Fibroblast of skin of abdomen (primary cell): ENCODE data around the gene SLC25A2. TPM values are rescaled to one million over a fixed set of nuclear protein-coding genes. Genes with fewer than 3 reads are reported as not detected.
"Not testable (repeated sequence)": the region's sequence is repeated elsewhere in the genome, so short reads cannot be mapped to it uniquely, and the experiment has no call there.

ENCODE experiments used
- DNase-seq: peaks from one replicate; pipeline ENCODE4 v3.0.0-alpha.2; 2013
- polyA plus RNA-seq, 2 experiments: library from polyadenylated mRNA; unstranded; fragments of 120-200 nt; gene quantifications; one replicate each; pipeline ENCODE4 v1.2.1, GENCODE V29; 2013; ENCODE audit not compliant: insufficient read length in 2 of 2

Gene SLC25A2
- not detected for polyA plus RNA-seq (2013, experiment 1 of 2; ENCODE audit: insufficient read length)
- not detected for polyA plus RNA-seq (2013, experiment 2 of 2; ENCODE audit: insufficient read length)

DNA sequence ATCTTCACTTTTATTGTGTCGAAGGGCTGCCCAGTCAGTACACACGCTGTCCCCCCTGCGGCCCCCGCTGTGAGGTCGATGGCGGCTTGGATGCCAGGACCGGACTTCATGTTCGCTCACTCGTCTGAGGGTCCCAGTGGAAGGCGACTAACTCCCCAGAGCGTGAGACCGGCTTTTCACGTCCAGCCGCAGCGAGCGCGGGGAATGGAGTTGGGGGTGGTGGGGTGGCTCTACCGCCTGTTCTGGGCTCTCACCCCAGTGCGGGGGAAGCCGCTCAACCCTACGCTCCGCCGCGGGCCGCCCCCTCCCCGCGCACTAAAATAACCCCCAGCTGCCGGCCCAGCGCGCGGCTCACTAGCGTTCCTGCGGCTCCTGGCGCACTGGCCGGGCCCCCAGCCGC, at the start of gene SLC25A2:
Gene SLC25A2, minus strand, starts transcription at position 294 of the 400 bp plus-strand sequence. Its CDS starts 184 bp downstream, at position 110.
- DNase-seq, result no peak

DNA sequence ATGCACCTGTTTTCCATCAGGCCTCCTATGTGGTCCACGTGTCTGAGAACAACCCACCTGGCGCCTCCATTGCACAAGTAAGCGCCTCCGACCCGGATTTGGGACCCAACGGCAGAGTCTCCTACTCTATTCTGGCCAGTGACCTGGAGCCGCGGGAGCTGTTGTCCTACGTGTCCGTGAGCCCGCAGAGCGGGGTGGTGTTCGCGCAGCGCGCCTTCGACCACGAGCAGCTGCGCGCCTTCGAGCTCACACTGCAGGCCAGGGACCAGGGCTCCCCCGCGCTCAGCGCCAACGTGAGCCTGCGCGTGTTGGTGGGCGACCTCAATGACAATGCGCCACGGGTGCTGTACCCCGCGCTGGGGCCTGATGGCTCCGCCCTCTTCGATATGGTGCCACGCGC, 47.7 kb upstream of the SLC25A2 start:
- no peak for DNase-seq

DNA sequence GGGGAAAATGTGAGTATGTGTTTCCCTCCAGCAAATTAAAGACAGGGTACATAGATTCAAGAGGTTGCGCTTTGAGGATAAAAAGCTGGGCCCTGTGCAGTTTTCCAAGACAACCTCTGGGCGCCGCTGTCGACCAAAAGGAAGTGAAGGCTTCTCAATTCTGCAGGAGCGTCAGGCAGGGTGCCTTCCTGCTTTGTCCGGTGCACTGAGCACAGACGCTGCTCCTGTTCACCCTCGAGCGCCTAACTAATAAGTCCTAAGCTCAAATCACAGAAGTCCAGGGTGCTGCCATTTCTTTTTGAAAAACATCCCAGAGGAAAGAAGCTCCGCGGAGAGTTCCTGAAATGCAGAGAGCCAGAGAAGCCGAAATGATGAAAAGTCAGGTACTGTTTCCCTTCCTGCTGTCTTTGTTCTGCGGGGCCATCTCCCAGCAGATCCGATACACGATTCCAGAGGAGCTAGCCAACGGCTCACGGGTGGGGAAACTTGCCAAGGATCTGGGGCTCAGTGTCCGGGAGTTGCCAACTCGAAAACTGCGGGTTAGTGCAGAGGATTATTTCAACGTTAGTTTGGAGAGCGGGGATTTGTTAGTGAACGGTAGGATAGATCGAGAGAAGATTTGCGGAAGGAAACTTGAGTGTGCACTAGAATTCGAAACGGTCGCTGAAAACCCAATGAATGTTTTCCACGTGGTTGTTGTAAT, 46.2 kb upstream of the SLC25A2 start, which contains the start of gene PCDHGB1:
Gene PCDHGB1, plus strand, starts transcription at position 183 of the 703 bp plus-strand sequence. Its CDS starts 162 bp downstream, at position 345.
- DNase-seq, result peak; percentile 51

DNA sequence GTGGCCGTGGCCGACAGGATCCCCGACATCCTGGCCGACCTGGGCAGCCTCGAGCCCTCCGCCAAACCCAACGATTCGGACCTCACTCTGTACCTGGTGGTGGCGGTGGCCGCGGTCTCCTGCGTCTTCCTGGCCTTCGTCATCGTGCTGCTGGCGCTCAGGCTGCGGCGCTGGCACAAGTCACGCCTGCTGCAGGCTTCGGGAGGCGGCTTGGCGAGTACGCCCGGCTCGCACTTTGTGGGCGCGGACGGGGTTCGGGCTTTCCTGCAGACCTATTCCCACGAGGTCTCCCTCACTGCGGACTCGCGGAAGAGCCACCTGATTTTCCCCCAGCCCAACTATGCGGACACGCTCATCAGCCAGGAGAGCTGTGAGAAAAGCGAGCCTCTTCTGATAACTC, 42.2 kb upstream of the SLC25A2 start:
- not testable (repeated sequence) for DNase-seq

DNA sequence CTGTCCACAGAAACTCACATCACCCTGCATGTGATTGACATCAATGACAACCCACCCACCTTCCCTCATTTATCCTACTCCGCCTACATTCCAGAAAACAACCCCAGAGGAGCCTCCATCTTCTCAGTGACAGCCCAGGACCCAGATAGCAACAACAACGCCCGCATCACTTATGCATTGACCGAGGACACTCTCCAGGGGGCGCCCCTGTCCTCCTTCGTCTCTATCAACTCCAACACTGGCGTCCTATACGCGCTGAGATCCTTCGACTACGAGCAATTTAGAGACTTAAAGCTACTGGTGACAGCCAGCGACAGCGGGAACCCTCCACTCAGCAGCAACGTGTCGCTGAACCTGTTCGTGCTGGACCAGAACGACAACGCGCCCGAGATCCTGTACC, 41.5 kb upstream of the SLC25A2 start:
- no peak for DNase-seq

DNA sequence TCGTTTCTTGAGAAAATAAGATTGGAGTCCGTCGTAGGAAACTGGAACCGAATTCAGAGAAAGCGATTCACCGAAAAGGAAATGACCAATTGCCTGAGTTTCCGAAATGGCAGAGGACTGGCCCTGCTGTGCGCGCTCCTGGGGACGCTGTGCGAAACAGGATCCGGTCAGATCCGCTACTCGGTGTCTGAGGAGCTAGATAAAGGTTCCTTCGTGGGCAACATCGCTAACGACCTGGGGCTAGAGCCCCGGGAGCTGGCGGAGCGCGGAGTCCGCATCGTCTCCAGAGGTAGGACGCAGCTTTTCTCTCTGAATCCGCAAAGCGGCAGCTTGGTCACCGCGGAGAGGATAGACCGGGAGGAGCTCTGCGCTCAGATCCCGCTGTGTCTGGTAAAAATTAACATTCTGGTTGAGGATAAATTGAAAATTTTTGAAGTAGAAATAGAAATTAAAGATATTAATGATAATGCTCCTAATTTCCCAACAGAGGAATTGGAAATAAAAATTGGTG, 40.2 kb upstream of the SLC25A2 start:
- DNase-seq, result no peak

DNA sequence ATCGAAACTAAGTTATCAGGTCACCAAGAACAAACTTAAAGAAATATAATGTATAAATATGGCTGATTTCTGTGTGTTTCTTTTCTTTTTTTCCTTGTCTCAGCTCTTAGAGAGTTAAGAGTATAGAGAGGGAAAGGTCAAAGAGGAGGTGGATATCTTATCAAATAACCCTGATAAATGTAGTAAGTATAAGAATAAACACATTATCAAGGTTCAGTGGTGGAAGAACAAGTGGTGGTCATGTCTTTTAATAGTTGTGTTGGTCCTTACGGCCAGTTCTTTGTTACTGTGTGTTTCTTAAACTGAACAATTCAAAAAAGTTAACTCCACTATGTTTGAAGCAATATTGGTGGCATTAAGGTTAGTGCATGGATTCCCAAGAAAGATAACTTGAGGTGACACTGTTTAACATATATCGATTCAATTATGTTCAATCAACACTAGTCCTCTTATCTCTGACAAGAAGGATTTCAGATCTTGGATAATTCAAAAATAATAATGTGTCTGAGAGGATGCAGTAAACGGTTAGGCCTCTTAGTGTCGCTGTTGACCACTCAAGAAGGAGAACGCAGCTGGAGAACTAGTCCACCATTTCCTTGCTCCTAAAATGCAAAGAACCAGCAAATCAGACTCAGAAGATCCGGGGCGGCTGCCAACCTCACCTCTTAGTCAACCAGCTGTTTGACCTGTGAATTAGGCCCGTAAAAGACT, 39.5 kb upstream of the SLC25A2 start, which contains the start of gene PCDHGA3:
Gene PCDHGA3, plus strand, starts transcription at position 588 of the 711 bp plus-strand sequence. CDS start 205 bp downstream, outside the sequence.
- DNase-seq, result peak; percentile 50

DNA sequence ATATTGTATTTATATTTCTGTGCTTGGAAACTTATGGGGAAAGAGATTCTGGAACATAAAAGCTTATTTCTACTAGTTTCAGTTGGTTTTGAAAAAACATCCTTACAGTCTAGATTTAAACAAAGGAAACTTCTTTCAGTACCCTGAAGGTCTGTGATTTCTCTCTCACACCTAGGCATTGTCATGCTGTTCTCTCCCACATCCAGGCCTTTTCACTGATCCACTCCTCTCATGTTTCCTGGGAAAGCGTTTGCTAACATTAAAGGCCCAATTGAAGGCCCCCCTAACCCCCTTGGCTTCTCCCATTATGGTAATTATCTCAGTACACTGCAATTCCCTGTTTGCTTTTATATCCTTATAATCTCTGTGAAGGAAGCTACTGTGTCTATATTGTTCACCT, 38.9 kb upstream of the SLC25A2 start:
- no peak for DNase-seq

DNA sequence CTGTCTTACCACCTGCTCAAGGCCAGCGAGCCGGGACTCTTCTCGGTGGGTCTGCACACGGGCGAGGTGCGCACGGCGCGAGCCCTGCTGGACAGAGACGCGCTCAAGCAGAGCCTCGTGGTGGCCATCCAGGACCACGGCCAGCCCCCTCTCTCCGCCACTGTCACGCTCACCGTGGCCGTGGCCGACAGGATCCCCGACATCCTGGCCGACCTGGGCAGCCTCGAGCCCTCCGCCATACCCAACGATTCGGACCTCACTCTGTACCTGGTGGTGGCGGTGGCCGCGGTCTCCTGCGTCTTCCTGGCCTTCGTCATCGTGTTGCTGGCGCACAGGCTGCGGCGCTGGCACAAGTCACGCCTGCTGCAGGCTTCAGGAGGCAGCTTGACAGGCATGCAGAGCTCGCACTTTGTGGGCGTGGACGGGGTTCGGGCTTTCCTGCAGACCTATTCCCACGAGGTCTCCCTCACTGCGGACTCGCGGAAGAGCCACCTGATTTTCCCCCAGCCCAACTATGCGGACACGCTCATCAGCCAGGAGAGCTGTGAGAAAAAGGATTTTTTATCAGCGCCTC, 37.0 kb upstream of the SLC25A2 start:
- DNase-seq, result not testable (repeated sequence)

DNA sequence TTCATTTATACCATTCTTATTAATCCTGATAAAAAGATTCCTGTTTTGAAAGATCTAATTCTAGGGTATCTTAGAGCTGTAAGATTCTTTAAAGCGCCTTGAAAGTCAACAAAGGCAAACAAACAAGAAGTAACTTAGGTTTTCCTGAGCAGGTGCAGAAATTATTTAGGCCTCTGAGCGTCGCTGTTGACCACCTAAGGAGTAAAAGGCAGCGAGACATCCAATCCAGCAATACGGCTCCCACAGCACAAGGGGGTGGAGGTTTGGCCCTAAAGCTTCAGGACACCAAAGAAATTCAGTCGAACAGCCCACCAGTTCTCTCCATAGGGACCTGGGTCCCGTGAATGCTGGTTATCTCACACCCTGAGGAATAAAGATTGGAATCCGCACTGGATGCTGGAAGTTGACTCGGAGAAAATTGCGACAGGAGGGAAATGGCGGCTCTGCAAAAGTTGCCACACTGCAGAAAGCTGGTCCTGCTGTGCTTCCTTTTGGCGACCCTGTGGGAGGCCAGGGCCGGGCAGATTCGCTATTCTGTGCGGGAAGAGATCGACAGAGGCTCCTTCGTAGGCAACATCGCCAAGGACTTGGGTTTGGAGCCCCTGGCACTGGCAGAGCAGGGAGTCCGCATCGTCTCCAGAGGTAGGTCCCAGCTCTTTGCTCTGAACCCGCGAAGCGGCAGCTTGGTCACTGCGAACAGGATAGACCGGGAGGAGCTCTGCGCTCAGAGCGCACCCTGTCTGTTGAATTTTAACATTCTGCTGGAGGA, 34.9 kb upstream of the SLC25A2 start, which contains the start of gene PCDHGA2:
Gene PCDHGA2, plus strand, starts transcription at position 223 of the 769 bp plus-strand sequence.
- DNase-seq, result peak; percentile 50

DNA sequence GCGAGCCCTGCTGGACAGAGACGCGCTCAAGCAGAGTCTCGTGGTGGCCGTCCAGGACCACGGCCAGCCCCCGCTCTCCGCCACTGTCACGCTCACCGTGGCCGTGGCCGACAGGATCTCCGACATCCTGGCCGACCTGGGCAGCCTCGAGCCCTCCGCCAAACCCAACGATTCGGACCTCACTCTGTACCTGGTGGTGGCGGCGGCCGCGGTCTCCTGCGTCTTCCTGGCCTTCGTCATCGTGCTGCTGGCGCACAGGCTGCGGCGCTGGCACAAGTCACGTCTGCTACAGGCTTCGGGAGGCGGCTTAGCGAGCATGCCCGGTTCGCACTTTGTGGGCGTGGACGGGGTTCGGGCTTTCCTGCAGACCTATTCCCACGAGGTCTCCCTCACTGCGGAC, 28.7 kb upstream of the SLC25A2 start:
- not testable (repeated sequence) for DNase-seq

DNA sequence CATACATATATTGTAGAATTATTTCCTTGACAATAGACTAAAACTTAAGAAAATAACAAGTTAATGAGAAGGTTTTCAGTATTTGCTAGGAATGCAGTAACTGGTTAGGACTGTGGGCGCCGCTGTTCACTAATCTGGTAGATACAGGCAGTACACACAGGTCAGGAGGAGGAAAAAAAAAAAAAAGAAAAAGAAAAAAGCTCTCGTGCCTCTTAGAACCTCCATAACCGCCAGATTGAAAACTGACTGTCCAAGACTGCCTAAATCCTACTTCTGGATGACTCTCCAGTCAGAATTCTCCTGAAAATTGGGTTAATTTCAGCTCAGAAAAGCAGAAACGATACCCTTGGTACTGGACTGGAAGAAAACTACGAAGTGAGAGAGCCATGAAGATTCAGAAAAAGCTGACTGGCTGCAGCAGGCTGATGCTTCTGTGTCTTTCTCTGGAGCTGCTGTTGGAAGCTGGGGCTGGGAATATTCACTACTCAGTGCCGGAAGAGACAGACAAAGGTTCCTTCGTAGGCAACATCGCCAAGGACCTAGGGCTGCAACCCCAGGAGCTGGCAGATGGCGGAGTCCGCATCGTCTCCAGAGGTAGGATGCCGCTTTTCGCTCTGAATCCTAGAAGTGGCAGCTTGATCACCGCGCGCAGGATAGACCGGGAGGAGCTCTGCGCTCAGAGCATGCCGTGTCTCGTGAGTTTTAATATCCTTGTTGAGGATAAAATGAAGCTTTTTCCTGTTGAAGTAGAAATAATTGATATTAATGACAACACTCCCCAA, 26.6 kb upstream of the SLC25A2 start, which contains the start of gene PCDHGA1:
Gene PCDHGA1, plus strand, starts transcription at position 216 of the 782 bp plus-strand sequence.
- DNase-seq, result peak; percentile 31

DNA sequence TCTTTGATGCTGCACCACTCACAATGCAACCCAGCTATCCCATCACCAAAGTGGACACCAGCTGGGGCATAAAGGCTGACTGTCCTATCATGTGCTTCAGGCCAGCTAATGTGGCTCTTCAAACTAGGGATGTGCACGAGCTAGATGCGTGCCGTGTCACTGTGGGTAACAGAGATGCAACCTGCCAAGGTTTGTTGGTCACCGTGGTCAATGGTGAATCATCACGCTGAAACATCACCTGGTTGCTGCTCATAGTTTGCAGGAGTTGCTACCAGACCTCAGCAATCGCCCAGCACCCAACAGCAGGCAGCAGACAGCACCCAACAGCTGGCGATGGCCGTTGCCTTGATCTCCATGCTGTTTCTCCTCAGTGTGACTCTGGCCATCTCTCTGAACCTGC, 24.4 kb upstream of the SLC25A2 start:
- DNase-seq, result no peak

DNA sequence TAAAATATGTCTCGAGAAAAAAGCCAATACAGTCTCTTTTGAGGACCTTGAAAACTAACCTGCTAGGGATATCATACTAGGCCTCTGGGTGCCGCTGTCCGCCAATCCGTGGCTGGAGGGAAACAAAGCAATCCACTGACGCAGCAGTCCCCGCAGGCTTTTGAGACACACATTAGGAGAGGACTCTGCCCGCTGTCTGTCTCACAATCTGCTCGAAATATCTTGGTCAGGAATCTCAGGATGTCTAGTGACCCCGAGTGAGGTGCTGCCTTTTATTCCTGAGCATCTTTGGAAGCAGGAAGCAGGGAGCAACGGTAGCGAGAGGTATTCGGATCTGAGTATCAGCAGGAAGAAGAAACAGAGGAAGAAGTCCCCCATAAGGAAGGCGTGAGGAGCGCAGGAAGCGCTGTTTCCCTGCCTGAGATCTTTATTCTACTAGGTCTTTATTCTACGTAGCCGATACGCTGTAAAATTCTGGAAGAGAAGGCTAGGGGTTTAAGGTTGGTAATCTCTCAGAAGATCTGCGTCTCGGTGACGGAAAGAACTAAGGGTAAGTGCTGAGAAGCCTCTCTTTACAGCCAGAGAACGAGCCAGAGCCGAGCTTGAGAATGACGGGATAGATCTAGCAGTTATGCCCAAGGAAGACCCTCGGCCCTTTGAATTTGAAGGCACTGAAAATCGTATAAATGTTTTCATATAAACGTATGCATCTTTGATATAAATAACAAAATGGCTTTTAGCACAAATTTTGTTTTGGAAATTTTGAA, 22.4 kb upstream of the SLC25A2 start:
- DNase-seq, result peak; percentile 73

DNA sequence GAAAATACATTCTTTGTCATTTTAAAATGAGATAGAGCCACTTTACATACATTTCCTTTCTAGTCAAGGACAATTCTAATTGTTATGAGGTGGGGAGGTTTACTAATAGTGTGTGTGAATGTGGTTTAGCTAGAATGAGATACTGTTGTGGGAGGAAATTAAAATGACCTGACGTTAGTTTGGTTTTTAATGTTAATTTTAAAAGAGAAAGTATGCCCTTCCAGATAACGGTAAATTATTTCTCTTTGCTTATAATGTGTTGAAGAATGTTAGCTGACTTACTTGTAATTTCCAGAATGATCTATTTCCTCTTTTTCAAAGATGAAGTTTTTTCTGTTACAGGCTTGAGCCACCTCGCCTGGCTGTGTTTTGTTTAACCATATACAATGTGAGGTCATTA, 18.4 kb upstream of the SLC25A2 start:
- DNase-seq, result no peak

DNA sequence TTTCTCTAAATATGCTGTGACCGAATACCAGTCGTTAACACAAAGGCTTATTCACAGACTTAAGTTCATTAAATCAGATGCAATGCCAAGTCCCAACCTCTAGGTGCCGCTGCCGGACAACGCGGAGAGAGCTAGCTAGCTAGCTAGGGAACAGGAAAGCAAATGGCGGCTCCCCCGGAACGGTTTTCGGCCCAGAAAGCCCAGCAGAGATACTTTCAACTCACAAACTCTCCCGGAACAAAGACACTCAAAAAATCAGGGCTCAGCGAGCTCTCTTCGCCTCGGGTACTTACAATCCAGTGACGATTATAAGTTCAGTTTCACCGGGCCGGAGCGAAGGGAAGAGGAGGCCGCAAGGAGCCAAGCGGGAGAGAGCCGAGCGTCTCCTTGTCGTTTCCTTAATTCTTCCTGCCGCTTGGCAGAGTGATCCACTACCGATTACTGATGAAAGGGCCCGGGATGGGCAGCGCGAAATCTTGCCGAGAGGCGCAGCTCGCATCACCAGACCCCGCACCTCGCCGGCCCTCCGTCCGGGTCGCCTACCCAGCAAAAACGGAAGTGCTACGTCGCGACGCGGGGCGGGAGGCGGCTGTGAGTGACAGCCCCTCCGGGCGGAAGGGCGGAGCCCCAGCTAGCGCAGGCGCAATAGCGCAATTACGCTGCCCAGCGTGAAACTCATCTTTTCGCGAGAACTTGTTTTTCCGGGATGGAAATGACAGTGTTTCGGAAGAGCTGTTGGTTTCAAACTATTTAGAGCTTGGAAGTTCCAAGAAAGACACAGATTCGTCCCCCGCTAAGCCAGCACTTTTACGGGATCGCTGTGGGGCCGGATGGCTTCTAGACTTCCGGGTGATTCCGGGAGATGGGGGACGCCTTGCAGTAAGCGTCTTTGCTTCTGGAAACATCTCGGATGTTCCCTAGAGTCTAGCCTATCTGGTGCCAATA, 16.6 kb upstream of the SLC25A2 start, which contains the start of gene TAF7:
Gene TAF7, minus strand, starts transcription at position 560 of the 945 bp plus-strand sequence. CDS start 740 bp downstream, outside the sequence.
- peak; percentile 93 for DNase-seq

DNA sequence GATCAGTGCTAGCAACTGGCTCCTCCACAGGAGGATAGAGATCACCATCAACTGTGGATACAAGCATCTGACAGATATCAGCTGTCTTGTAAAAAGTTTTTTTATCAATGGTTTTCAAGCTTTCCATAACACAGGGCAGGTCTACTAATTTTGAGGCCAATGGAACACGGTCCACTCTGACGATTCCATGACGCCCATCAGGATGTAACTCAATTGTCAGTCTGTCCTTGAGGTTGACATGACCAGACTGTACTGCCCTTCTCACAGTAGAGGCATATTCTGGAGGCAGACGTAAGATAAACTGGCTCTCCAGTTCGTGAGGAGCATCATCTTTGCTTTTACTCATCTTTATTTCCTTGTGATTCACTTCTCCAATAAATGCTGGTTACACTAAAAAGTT, 15.8 kb upstream of the SLC25A2 start:
- DNase-seq, result no peak

DNA sequence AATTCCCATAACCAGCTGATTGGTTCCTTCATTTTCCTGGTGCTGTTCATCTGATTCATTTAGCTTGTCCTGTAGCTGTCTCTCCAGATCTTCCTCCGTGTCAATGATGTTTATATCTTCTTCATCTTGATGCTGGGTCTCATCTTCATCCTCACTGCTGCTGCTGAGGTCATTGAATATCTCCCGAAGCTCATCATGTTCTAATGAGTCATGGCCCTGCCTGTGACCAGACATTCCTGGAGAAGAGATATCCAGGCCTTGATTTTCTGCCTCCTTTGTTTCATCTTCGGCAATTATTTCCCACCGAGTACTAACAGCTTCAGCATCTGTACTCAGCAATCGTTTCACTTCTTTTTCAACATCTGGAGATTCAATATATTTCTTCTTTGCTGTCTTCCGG, 15.4 kb upstream of the SLC25A2 start:
- no peak for DNase-seq

DNA sequence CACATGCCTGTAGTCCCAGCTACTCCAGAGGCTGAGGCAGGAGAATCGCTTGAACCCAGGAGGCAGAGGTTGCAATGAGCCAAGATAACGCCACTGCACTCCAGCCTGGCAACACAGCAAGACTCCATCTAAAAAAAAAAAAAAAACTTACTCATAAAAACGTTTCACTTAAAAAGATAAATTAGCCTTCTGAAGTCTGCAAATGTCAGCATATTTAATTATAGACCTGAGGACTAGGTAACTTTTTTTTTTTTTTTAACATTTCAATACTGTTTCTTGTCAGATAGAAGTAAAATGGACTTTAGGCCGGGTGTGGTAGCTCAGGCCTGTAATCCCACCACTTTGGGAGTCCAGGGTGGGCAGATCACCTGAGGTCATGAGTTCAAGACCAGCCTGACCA, 13.1 kb upstream of the SLC25A2 start:
- not testable (repeated sequence) for DNase-seq
